GM21786 (cell line): ENCODE data around the gene STXBP4.

ENCODE experiments used
- ATAC-seq: cut with Tn5 transposase; IDR thresholded peaks from one replicate; pipeline ENCODE4 v1.9.1; 2021; ENCODE audit not compliant: unreplicated experiment

STXBP4 gene

DNA sequence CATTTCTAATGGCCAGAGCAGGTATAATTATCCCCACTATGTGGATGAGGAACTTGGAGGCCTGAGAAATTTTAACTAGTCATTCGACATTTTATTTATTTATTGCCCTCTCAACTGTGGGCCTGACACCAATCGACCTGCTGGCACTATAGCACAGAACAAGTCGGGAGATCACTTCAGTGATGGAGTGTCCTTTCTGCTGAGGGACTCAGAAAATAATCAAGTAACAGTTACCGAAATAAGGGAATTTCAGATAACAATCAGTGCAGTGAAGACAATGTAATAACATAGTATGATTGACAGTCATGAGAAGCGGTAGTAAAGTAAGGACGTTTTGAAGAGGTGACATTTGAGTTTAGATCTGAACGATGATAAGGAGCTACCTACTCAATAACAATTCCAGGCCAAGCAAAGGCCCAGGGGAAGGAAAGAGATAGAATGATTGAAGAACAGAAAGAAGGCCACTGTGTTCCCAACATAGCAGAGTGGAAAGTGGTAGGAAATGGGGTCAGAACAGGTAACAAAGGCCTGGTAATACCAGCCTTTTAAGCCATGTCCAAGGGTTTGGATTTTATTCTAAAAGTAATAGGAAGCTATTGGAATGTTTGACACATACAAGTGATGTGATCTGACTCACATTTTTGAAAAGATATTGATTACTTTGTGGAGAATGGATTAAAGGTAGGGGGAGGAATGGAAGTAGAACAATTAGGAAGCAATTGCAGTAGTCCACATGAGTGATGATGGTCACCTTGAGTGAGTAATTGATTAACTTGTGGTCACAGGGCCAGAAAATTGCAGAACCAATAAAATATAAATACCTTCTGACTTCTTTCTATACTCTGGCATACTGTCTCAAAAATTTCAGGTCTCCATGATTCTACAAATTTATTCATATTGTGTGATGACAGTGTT is 1.4 kb downstream of the STXBP4 start:
- no peak for ATAC-seq

DNA sequence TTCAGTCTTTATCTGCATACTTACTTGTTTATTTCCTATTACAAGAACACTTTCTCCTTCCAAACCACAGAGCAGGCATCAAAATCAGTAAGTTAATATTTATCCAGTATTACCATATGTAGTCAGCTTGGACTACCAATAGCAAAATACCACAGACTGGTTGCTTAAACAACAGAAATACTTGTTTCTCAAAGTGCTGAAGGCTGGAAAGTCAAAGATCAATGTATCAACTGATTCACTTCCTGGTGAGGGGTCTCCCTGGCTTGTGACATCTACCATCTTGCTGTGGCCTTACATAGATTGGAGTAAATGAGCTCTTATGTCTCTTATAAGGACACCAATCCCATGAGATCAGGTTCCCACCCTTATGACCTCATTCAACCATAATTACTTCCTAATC is 2.6 kb downstream of the STXBP4 start:
- no peak for ATAC-seq

DNA sequence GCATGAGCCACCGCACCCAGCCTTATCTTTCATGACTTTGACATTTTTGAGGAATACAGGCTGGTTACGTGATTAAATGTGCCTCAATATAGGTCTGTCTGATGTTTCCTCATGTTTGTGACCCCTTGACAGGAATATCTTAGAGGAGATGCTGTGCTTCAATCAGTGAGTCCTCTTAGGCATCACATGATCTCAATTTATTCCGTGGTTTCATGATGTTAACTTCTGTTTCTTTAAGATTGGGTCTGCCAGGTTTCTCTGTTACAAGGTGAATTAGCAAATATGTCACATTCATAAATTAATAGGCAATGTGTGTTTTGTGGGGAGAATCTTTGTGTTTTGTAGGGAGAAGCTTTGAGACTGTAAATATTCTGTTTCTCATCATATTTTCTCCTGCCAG is 3.3 kb downstream of the STXBP4 start:
- no peak for ATAC-seq

DNA sequence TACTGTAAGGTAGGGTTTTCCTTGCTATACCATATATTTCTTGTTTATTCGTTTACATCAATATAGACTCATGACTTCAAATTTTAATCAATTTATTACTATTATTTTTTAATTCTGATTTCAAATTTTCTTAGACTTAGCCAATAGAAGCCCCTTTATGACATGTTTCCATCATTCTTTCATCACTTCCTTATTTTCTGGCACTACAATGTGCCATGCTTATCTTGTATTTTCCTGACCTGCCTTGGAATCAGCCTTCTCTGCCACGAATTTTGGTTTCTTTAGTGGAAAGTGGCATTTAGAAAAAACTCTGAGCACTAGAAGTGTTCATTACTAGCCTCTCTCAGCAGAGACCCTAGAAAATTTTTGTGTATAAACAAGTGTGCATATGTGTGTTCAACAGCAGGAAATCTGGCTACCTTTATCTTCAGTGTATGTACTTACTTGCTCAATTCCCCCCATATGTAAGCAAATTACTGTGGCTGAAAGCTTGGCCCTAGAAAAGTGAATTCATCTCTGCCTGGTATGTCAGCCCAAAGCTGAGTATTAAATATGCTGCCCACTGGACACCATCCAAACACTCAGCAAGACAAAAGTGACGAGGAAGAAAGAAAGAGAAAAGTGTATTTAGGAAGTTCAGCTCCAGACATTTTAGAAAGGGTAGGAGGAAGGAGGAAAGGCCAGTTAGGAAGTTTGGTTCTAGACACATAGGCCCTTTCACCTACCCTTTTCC is 4.0 kb downstream of the STXBP4 start:
- no peak for ATAC-seq

DNA sequence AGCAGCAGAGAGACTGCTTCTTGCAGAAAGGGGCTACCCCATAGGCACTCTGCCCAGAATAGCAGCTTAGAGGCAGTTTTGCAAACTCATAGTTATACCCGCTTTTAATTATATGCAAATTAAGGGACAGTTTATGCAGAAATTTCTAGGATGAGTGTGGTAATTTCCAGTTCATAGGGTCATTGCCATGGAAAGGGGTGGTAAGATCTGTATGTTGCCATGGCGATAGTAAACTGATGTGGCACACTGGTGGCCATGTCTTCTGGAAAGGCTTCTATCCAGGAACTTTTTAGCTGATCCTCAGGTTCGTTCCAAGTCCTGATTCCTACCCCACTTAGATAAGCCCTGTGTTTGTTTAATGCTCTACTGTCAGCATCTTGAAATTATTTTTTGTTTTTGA is 6.2 kb downstream of the STXBP4 start:
- ATAC-seq: no peak

DNA sequence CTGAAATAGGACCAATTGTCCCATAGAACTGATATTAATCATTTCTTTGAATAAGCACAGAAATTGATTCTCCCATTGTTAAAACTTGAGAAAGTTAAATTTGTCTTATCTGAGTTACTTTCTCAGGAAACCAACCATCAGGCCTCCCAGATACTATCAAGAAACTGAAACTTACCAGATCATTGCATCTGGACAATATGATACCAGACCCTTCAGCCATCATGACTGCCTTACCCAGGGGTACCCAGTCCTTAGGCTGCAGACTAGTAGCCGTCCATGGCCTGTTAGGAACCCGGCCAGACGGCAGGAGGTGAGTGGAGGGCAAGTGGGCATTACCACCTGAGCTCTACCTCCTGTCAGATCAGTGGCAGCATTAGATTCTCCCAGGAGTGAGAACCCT is 7.8 kb downstream of the STXBP4 start:
- ATAC-seq: no peak

DNA sequence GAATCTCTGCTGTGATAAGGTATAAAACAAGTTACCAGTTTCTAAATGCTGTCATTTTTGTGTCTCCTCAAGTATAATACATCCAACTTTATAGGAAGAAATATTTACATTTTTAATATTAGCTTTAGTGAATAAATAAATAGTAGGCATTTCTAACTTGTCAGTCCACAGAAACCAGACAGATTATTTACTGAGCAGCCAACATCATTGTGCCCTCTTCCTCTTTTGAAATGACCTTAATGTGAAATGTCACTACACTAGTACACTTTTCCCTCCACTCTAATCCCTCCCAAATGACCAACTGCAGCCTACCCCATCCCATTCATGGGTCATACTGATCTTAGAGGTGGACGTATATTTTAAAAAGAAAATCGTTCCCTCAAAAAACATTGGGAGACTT is 9.2 kb downstream of the STXBP4 start:
- ATAC-seq: no peak

DNA sequence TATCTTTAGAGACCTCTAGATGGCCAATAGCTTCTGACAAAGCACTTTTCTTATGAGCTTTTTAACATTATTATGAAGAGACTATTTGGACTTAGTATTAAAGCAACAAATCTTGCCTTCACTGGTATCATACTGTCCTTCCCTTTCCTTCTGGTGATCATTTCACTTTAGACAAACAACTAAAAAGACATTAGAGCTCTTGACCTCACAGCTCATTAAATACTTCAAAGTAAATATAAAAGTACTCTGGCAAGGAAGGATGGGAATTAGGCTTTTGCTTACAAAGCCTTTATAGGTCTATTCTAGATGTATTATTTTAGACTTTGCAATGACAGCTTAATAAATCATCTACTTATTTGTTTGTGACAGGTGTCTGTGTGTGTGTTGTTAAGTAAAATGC is 11.1 kb downstream of the STXBP4 start:
- no peak for ATAC-seq

DNA sequence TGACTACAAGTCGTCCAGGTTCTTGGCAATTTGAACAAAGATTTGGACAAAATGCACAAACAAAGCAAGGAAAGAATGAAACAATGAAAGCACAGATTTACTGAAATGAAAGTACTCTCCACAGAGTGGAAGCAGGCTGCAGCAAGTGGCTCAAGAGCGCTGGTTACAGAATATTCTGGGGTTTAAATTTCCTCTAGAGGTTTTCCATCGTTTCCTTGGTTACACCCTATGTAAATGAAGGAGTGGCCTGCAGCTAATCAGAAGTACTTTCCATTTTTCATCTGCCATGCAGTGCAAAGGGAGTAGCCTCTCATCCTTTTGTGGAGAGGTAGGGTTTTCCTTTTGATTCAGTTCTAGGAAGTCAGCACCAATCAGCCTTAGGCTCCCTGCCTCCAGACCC is 11.8 kb downstream of the STXBP4 start:
- no peak for ATAC-seq

DNA sequence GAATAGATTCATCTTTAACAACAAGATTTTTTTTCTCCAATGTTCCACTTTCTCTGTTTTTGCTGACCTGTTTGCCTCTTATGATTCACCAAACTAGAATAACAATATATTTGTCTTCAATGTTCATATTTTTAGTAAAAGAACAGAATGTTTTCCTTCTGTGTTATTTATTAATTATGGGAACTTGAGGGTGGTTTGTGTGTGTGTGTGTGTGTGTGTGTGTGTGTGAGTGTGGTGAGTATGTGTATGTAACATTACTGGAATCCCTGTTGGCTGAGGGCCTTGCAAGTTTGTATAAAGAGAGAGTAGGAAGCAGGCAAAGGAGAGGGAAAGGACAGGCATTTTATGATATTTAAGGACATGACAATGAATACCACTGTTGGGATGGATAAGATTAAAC is 13.8 kb downstream of the STXBP4 start:
- no peak for ATAC-seq

DNA sequence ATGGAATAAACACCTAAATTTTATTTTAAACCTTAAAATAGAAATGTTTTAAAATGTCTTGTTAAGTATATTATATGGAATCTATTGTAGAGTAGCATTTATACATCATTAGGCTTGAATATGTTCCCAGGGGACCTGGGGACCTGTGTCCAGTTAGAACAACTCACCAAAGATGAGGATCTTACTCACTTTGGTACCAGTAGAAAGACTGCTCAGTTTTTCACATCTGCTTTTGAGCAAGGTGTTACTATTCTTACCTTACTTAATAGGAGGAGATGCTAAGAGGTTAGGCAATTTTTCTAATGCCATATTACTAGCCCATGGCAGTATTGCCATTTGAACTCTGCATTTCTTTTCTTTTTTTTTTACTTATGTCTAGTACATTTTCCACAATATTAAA is 14.7 kb downstream of the STXBP4 start:
- no peak for ATAC-seq

DNA sequence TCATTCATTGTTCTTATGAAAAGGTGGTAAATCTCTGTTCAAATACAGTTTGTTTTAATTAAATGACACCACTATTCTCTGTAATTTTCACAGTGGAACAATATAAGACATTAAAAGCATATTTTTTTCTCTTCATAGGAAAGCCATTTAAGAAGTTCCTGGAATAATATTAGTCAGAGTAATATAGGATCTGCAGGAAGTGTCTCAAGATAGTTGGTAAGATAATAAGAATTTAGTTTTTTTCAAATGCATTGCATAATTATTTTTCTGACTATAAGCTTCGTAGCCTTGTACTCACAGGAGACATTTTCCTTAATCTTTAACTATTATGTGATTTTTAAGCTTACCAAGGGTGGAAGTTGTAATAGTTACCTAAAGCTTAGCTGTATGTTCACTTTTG is 16.9 kb downstream of the STXBP4 start:
- no peak for ATAC-seq

DNA sequence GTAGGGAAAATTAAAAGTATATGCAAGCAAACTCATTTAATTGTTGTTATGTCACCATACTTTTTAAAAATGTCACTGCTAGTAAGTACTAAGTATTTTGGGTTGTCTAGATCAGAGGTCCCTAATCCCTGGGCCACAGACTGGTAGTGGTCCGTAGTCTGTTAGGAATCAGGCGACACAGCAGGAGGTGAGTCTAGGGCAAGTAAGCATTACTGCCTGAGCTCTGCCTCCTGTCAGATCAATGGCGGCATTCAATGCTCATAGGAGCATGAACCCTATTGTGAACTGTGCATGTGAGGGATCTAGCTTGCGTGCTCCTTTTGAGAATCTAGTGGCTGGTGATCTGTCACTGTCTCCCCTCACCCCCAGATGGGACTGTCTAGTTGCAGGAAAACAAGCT is 21.6 kb downstream of the STXBP4 start:
- no peak for ATAC-seq

DNA sequence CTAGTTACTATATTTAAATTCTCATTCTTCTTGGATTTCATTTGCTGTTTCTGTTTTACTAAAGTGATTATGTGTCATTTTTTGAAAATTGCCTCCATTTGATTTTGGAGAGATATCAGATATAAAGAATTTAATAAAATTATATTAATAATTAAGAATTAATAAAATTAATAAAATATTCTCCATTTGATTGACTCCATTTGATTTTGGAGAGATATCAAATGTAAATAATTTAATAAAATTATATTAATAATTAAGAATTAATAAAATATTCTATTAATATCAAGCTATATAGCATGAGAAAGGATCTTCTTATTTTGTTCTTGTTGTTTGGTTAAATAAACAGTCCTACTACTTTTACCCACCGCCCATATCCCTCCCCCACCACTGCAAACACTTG is 23.0 kb downstream of the STXBP4 start:
- no peak for ATAC-seq

DNA sequence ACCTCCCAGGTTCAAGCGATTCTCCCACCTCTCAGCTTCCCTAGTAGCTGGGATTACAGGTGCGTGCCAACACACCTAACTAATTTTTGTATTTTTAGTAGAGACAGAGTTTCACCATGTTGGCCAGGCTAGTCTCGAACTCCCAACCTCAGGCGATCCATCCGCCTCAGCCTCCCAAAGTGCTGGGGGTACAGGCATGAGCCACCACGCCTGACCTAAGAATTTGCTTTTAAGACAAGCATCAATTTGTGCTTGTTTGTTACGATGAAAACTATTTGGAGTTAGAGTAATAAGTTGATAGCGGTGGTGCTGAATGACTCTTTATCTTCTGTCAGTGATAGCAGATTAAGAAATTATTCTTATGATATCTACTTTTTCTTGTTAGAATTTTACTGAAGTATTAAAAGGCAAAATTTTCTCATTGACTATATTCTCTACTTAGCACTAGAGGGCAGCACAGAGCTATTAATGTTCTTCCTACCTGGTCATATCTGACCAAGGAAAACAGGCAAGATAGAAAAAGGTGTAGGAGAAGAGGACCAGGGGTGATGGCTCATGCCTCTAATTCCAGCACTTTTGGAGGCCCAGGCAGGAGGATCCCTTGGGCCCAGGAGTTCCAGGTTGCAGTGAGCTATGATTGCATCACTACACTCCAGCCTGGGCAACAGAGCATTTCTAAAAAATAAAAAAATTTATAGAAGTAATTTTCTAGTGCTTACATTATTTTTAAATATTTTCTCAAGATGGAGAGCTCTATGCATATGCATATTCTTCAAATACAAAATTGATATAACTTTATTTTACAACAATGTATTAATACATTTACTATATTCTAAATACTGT is 24.5 kb downstream of the STXBP4 start:
- ATAC-seq: no peak

DNA sequence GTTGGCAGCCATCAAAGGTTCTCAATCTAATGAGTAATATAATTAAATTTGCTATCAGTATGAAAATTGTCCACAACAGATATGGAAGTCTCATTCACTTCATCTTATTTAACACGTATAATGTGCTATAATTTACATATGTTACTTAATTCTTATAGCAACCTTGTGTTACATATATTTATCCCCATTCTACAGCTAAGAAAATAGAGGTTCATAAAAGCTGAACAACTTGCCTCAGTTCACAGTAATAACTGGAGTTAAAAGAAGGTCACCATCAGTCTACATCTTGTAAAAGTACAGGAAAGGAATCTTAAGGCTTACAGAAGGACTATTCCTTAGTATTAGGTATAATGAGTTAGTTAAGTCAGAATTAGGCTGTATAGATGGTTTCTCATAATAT is 27.9 kb downstream of the STXBP4 start:
- ATAC-seq: no peak

DNA sequence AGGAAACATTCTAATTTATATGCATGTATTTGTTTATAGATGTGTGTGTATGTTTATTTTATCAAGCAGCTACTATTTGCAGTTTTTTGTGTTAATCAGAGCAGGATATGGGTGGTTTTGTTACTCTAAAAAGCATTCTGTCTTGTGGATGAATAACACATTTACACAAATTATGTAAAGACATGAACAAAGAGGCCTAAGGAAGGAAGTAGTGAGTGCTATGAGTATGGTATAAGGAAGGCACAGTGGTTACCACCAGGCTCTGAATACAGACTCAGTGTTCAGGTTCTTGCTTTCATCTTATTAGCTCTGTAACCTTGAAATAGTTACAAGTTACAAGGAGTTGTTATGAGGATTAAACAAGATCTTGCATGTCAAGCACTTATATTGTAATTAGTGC is 33.9 kb downstream of the STXBP4 start:
- ATAC-seq: no peak

DNA sequence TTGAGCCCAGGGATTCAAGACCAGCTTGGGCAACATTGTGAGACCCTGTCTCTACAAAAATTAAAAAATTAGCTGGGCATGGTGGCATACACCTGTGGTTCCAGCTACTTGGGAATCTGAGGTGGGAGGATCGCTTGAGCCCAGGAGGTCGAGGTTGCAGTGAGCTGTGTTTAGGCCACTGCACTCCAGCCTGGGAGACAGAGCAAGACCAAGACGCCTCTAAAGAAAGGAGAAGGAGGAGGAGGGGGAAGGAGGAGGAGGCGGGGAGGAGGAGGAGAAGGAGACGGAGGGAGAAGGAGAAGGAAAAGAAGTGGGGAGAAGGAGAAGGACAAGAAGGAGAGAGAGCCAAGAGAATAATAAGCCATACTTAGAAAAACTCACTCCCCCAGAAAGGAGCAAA is 35.9 kb downstream of the STXBP4 start:
- no peak for ATAC-seq

DNA sequence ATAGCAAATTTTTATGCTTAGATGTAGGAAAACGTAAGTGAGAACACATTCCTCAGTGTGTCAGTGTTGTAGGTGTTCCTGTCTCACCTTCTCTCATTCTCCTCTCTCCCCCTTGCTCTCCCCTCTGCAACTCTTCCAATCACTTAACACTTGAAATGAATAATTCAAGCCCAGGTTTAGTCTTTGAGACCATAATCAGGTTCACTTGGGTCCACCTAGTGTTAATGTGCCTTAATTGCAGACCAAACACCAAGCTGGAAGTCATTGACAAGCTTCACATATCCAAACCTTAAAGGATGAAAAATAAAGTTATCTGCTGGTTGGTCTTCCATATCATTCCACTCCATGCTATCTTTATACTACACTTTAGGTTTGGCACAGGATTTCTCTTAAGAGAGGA is 37.0 kb downstream of the STXBP4 start:
- no peak for ATAC-seq

DNA sequence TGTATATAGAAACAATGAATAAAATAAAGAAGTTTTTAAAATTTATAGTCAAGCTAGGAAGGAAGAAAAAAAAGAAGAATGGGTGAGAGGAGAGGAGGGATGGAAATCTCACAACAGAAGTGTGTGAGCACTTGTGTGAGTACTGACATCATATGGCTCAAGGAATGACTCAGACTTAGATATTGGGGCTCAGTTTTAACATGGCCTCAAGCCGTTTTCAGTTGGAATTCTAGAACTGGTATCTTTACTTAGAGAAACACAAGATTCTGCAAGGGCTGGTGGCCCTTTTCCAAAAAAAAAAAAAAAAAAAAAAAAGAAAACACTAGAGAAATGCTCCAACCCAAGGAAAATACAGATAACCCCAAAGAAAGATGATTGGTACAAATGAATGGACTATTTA is 55.1 kb downstream of the STXBP4 start:
- no peak for ATAC-seq

DNA sequence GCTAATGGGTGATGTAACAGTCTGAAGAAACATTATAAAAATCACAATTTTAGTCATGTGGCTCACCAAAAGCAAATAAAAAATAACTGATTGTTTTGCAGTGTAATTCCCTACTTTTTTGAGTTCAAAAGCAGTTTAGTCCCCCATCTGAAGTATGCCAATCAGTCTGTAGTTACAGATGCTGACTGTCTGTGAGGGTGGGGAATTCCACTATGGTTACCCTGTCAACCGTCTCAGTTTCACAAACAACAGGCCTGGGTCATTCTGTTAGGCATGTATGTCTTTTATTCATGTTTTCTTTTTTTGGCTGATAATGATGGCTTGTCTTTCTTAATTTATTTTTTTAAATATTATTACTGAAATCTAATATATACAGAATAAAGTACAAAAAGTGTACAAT is 69.3 kb downstream of the STXBP4 start:
- ATAC-seq: peak; percentile 99

DNA sequence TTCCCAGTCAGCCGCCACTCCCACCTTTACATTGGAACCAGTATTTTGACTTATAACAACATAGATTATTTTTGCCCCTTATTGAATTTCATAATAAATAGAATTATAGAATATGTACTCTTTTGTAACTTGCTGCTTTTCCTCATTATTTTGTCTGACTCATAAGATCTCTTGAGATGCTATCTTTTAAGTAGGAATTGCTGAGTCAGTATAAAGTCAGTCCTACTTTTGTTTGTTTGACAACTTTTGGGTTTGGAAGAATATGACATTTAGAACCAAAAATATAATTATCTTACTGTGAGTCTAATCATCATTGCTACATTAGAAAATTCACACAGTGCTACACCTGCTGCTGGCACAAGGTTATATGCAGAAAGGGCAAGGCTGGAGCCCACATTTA is 69.7 kb downstream of the STXBP4 start:
- ATAC-seq: no peak
